Nephron progenitor cell (in vitro differentiated cells): ENCODE data around the gene CCDC192.
"Not testable (repeated sequence)": the region's sequence is repeated elsewhere in the genome, so short reads cannot be mapped to it uniquely, and the experiment has no call there.

Experiments
- DNase-seq: peaks from one replicate; pipeline ENCODE4 v3.0.0; 2021
- H3K27ac Mint-ChIP-seq: 2 replicates; pipeline ENCODE4 v1.8.0; 2021; ENCODE audit warnings: mild to moderate bottlenecking, moderate library complexity, mixed read lengths
- H3K27me3 Mint-ChIP-seq: 2 replicates; pipeline ENCODE4 v1.8.0; 2021; ENCODE audit warnings: mild to moderate bottlenecking, low read depth, mixed read lengths; ENCODE audit not compliant: poor library complexity
- H3K36me3 Mint-ChIP-seq: 2 replicates; pipeline ENCODE4 v1.8.0; 2021; ENCODE audit warnings: low read depth, mixed read lengths
- H3K4me1 Mint-ChIP-seq: 2 replicates; pipeline ENCODE4 v1.8.0; 2021; ENCODE audit warnings: mixed read lengths
- H3K4me3 Mint-ChIP-seq: 2 replicates; pipeline ENCODE4 v1.8.0; 2021; ENCODE audit warnings: mild to moderate bottlenecking, moderate library complexity, mixed read lengths
- H3K9me3 Mint-ChIP-seq: 2 replicates; pipeline ENCODE4 v1.8.0; 2021; ENCODE audit warnings: mild to moderate bottlenecking, moderate library complexity, mixed read lengths
- CTCF ChIP-seq: fragments of 200-600 bp; sonication (generic); IDR thresholded peaks from 2 replicates; pipeline ENCODE4 v1.5.0; 2021; ENCODE audit warnings: antibody characterized with exemption

The CCDC192 gene

GRCh38 chr5:127839496-127840197, 136.5 kb downstream of the CCDC192 start:
- H3K9me3 Mint-ChIP-seq = peaks cover 21% of the 10 kb centered on the region
- no peak for TF ChIP-seq CTCF

GRCh38 chr5:127840198-127840524, 137.0 kb downstream of the CCDC192 start:
- Mint-ChIP-seq H3K9me3 (peaks cover 21% of the 10 kb centered on the region), H3K4me3 (no peak overlapping the region), H3K4me1 (peaks cover 36% of the 10 kb centered on the region), H3K36me3 (peaks cover 15% of the 10 kb centered on the region), H3K27me3 (peaks cover 4% of the 10 kb centered on the region), H3K27ac (no peak overlapping the region)
- DNase-seq = no peak
- TF ChIP-seq CTCF = no peak

More at GRCh38 chr5:127839496-127840197, 136.5 kb downstream of the CCDC192 start:
- DNase-seq = no peak
- Mint-ChIP-seq H3K27ac (no peak overlapping the region), H3K4me1 (peaks cover 34% of the 10 kb centered on the region), H3K27me3 (peaks cover 4% of the 10 kb centered on the region), H3K4me3 (no peak overlapping the region), H3K36me3 (peaks cover 15% of the 10 kb centered on the region)

GRCh38 chr5:127840809-127841208, 137.6 kb downstream of the CCDC192 start:
- peaks cover 4% of the 10 kb centered on the region for H3K27me3 Mint-ChIP-seq
- no peak overlapping the region for H3K4me3 Mint-ChIP-seq
- H3K36me3 Mint-ChIP-seq = peaks cover 9% of the 10 kb centered on the region
- DNase-seq = no peak
- peaks cover 15% of the 10 kb centered on the region for H3K9me3 Mint-ChIP-seq
- no peak for TF ChIP-seq CTCF
- H3K27ac Mint-ChIP-seq = no peak overlapping the region
- H3K4me1 Mint-ChIP-seq = peaks cover 38% of the 10 kb centered on the region

GRCh38 chr5:127844581-127845021, 141.4 kb downstream of the CCDC192 start:
- no peak for TF ChIP-seq CTCF
- peak overlapping the region; percentile 15 for H3K27ac Mint-ChIP-seq
- no peaks in the 10 kb centered on the region for H3K9me3 Mint-ChIP-seq

GRCh38 chr5:127846884-127847283, 143.7 kb downstream of the CCDC192 start:
- no peak for TF ChIP-seq CTCF
- Mint-ChIP-seq H3K36me3 (no peaks in the 10 kb centered on the region), H3K9me3 (no peaks in the 10 kb centered on the region), H3K27ac (no peak overlapping the region), H3K27me3 (peaks cover 4% of the 10 kb centered on the region), H3K4me3 (no peak overlapping the region), H3K4me1 (peaks cover 10% of the 10 kb centered on the region)
- DNase-seq = no peak

More at GRCh38 chr5:127844581-127845021, 141.4 kb downstream of the CCDC192 start:
- no peaks in the 10 kb centered on the region for H3K36me3 Mint-ChIP-seq
- DNase-seq = no peak
- H3K27me3 Mint-ChIP-seq = peaks cover 4% of the 10 kb centered on the region
- H3K4me3 Mint-ChIP-seq = no peak overlapping the region
- H3K4me1 Mint-ChIP-seq = peaks cover 28% of the 10 kb centered on the region

- H3K4me3 Mint-ChIP-seq, DNase-seq, H3K36me3 Mint-ChIP-seq, H3K27me3 Mint-ChIP-seq, H3K9me3 Mint-ChIP-seq, H3K27ac Mint-ChIP-seq, H3K4me1 Mint-ChIP-seq: not testable (repeated sequence)
These were observed 144.4 kb downstream of the CCDC192 start for GRCh38 chr5:127847641-127848040.
